ENCODE measurements around the gene UTS2R. TPM values are rescaled to one million over a fixed set of nuclear protein-coding genes. Genes with fewer than 3 reads are reported as not detected.

UTS2R gene
- total RNA-seq, 2 donors from 2014 or later = not detected

DNA sequence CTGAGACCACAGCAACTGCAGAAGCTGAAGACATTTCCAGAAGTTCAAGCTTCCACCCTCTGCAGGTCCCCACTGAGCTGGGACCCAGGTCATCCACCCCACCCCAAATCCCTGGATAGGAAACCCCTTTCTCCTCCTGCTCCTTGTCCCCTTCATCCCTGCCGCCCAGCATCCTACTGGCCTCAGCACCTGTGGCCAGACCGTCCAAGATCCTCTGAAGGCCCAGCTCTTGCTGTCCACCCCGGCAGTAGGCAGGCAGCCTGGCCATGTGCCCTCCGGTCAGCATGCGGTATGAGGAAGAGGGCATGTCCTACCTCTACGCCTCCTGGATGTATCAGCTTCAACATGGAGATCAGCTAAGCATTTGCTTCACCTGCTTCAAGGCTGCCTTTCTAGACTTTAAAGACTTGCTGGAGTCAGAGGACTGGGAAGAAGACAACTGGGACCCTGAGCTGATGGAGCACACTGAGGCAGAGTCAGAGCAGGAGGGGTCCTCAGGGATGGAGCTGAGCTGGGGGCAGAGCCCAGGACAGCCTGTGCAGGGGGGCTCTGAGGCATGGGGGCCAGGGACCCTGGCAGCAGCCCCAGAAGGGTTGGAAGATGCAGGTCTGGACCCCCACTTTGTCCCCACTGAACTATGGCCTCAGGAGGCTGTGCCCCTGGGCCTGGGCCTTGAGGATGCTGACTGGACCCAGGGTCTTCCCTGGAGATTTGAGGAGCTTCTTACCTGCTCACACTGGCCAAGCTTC, 9.5 kb upstream of the UTS2R start:
- no peaks in the 10 kb centered on the region for H3K27me3 ChIP-seq
- WGBS, 2 donors = 82 to 91% methylated on average over 6 of the region's 6 CpGs
- TF ChIP-seq POLR2A (IDR thresholded peaks at IDR 0.05) = no peak
- TF ChIP-seq, protein P1, sequence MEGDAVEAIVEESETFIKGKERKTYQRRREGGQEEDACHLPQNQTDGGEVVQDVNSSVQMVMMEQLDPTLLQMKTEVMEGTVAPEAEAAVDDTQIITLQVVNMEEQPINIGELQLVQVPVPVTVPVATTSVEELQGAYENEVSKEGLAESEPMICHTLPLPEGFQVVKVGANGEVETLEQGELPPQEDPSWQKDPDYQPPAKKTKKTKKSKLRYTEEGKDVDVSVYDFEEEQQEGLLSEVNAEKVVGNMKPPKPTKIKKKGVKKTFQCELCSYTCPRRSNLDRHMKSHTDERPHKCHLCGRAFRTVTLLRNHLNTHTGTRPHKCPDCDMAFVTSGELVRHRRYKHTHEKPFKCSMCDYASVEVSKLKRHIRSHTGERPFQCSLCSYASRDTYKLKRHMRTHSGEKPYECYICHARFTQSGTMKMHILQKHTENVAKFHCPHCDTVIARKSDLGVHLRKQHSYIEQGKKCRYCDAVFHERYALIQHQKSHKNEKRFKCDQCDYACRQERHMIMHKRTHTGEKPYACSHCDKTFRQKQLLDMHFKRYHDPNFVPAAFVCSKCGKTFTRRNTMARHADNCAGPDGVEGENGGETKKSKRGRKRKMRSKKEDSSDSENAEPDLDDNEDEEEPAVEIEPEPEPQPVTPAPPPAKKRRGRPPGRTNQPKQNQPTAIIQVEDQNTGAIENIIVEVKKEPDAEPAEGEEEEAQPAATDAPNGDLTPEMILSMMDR (IDR thresholded peaks at IDR 0.05) = no peak
- H3K9me3 ChIP-seq = no peaks in the 10 kb centered on the region
- H3K27ac ChIP-seq = no peak overlapping the region
- no peak overlapping the region for H3K4me3 ChIP-seq
- peaks cover 5% of the 10 kb centered on the region for H3K4me1 ChIP-seq
- no peaks in the 10 kb centered on the region for H3K36me3 ChIP-seq (replicated peaks in 1 of 2; ENCODE audit: insufficient read depth in 1 of 2, low read depth in 2 of 2)
- intact Hi-C loops (cut with DNase I) = no loop called here
- ATAC-seq (no peak), DNase-seq (no peak)

DNA sequence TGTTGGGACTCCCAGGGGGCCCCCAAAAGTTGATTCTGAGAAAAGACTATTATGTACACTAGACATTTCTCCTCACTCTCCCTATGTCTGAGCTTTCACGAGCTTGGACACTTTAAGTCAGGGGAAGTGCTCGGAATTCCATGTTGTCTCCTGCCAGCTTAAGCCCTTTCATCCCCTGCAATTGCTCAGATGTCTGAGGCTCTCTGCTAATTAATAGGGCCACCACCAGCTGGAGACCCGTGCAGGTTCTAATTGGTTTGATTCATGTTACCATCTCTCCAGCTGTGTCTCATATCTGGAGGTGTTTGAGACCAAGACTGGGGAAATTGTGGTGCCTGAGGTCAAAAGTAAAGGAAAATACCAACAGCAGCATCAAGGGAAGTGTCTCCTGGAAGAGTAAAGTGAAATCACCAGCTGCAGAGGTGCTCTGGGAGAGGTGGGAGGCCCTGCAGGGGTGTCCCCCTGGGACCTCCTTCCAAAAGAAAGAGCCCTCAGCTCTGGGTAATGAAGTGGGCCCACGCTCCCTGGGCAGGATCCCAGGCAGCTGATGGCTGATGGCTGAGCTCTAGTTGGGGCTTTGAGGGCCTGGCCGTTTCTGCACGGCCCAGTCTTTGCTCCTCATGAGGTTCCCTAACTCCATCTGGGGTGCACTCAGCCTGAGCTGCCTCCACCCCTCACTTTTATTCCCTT, 5.8 kb upstream of the UTS2R start:
- intact Hi-C loops (cut with DNase I) = no loop called here
- H3K4me1 ChIP-seq = peaks cover 5% of the 10 kb centered on the region

DNA sequence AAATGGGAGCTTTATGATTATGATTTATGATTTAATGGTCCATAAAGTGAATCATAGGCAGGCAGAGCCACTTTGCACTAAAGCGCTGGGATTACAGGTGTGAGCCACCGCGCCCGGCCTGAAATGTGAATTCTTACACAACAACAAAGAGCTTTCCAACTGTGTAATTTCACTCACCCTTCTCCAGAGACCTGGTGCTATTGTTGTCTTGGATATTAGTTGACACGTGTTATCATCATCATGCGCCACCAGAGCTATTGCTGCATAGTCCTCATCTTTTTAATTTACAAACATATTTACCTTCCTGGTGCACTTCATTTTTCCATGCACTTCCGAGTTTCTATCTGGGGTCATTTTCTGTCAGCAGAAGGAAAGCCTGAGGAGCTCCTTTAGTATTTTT, 4.8 kb upstream of the UTS2R start:
- intact Hi-C loops (cut with DNase I) = no loop called here
- WGBS, 2 donors = 82 to 85% methylated on average over 7 of the region's 7 CpGs
- H3K9me3 ChIP-seq = no peaks in the 10 kb centered on the region
- peaks cover 15% of the 10 kb centered on the region for H3K4me1 ChIP-seq
- H3K36me3 ChIP-seq (replicated peaks in 1 of 2; ENCODE audit: insufficient read depth in 1 of 2, low read depth in 2 of 2) = no peaks in the 10 kb centered on the region
- no peak overlapping the region for H3K4me3 ChIP-seq
- DNase-seq (no peak), ATAC-seq (no peak)
- H3K27me3 ChIP-seq = peaks cover 10 to 13% of the 10 kb centered on the region in 2 donors
- H3K27ac ChIP-seq = no peak overlapping the region
- TF ChIP-seq, protein P1 (IDR thresholded peaks at IDR 0.05) = no peak
- no peak for TF ChIP-seq POLR2A (IDR thresholded peaks at IDR 0.05)

More for the DNA sequence above, 5.8 kb upstream of the UTS2R start:
- Histone ChIP-seq H3K4me3 (no peak overlapping the region), H3K27ac (no peak overlapping the region), H3K9me3 (no peaks in the 10 kb centered on the region), H3K36me3 (replicated peaks in 1 of 2; ENCODE audit: insufficient read depth in 1 of 2, low read depth in 2 of 2) (no peaks in the 10 kb centered on the region), H3K27me3 (peaks cover 2 to 4% of the 10 kb centered on the region in 2 donors)
- no peak for DNase-seq
- TF ChIP-seq, protein P1 (IDR thresholded peaks at IDR 0.05) = no peak
- no peak for TF ChIP-seq POLR2A (IDR thresholded peaks at IDR 0.05)
- WGBS, 2 donors = 69 to 76% methylated on average over 5 to 6 of the region's 6 CpGs
- ATAC-seq = no peak

DNA sequence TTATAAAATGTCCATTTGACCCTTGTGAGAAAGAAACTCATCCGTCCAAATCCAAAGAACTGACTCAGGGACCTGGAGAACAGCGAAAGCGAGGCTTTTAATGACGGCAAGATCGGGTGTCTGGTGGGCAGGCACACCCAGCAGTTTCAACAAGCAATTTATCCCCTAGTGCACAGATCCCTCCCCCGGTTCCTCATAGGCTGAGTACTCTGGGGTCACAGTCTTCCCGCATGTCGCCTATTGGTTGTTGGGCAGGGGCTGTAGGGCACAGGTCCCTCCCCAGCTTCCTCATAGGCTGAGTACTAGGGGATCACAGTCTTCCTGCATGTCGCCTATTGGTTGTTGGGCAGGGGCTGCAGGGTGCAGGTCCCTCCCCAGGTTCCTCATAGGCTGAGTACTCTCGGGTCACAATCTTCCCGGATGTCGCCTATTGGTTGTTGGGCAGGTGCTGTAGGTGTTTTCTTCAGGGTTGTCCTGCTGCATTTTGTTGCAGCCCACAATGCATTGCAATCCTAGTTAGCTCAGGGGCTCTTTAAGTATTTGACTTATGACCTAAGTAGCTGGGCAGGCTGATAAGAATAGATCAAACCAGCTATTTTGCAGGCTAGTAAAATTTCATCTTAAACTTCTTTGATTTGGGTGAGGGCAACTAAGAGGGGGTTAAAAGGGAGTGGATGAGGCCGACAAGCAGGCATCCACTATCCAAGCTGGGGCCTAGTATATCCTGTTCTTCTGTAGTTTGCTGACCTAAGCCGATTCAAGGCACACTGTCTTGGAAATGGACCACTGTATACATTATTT, 3.6 kb upstream of the UTS2R start:
- Histone ChIP-seq H3K36me3 (replicated peaks in 1 of 2; ENCODE audit: insufficient read depth in 1 of 2, low read depth in 2 of 2) (no peaks in the 10 kb centered on the region), H3K4me1 (peaks cover 26% of the 10 kb centered on the region), H3K27ac (no peak overlapping the region), H3K9me3 (no peaks in the 10 kb centered on the region), H3K4me3 (no peak overlapping the region), H3K27me3 (peaks cover 12 to 13% of the 10 kb centered on the region in 2 donors)
- TF ChIP-seq POLR2A (IDR thresholded peaks at IDR 0.05) = no peak
- TF ChIP-seq, protein P1 (IDR thresholded peaks at IDR 0.05) = no peak
- no peak for ATAC-seq
- DNase-seq = no peak
- intact Hi-C loops (cut with DNase I) = no loop called here
- 88 to 89% methylated on average over 14 of the region's 14 CpGs for WGBS, 2 donors

Data from body of pancreas (tissue), 4 donors.